ENCODE data around the gene FOXA2.

DNA sequence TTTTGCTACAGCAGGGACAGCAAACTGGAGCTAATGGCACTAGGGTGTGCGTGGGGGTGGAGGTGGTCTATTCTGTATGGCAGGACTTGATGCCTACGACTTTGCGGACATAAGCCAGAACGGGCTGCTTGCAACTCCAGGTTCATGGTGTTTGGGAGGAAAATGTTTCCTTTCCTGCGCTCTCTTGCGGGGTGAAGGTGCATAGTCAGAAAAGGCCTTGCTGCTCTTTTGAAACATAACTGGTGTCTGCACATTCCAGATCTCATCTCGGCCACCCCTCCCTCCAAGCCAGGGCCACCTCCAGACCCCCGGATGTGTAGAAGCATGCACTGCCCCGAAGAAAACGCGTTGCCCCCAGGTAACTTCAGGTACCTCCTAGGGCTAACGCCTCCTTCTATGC is 8.1 kb downstream of the FOXA2 start:
- TF ChIP-seq POLR2A (IDR thresholded peaks at IDR 0.05; ENCODE audit: low read depth, low read length), result no peak
- no peak for TF ChIP-seq SPI1 (IDR thresholded peaks at IDR 0.05; ENCODE audit: low read depth, low read length)
- TF ChIP-seq POLR2AphosphoS5 (IDR thresholded peaks at IDR 0.05; ENCODE audit: low read depth, low read length), result no peak
- TF ChIP-seq TAF1 (IDR thresholded peaks at IDR 0.05; ENCODE audit: low read depth, low read length), result no peak

Data from GM12891 (cell line).